Ishikawa (cell line): ENCODE measurements around the gene EDNRB.

Experiments used
- CEBPB ChIP-seq: IDR thresholded peaks from 2 replicates; pipeline ENCODE4 v1.6.1; 2012
- EGR1 ChIP-seq: IDR thresholded peaks from 2 replicates; pipeline ENCODE4 v1.6.1; 2012
- YY1 ChIP-seq: IDR thresholded peaks from 2 replicates; pipeline ENCODE4 v1.6.1; 2012; ENCODE audit warnings: low read depth
- TF ChIP-seq, protein P1 (sequence below): IDR thresholded peaks from 2 replicates; pipeline ENCODE4 v1.6.1; 2012; ENCODE audit warnings: low read depth, mild to moderate bottlenecking

DNA sequence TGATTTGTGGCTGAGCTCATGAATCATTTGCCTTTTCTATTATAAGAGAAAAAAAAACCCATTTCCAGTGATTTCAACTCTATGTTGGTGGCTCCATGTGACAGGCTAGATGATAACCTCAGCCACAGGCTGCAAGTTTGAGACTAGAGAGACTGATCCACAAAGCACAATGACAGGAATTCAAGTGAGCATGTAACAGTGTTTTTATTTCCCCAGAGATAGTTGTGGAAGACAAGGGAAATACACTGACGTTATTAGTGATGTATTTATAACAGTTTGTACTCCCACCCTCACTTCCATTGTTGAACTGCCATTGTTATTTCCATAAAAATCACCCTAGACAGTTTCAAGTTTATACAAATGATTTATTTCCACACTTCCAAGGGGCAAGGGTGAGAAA, 27.9 kb upstream of the EDNRB start:
- TF ChIP-seq EGR1 (no peak), YY1 (no peak), CEBPB (no peak)
- TF ChIP-seq, protein P1, sequence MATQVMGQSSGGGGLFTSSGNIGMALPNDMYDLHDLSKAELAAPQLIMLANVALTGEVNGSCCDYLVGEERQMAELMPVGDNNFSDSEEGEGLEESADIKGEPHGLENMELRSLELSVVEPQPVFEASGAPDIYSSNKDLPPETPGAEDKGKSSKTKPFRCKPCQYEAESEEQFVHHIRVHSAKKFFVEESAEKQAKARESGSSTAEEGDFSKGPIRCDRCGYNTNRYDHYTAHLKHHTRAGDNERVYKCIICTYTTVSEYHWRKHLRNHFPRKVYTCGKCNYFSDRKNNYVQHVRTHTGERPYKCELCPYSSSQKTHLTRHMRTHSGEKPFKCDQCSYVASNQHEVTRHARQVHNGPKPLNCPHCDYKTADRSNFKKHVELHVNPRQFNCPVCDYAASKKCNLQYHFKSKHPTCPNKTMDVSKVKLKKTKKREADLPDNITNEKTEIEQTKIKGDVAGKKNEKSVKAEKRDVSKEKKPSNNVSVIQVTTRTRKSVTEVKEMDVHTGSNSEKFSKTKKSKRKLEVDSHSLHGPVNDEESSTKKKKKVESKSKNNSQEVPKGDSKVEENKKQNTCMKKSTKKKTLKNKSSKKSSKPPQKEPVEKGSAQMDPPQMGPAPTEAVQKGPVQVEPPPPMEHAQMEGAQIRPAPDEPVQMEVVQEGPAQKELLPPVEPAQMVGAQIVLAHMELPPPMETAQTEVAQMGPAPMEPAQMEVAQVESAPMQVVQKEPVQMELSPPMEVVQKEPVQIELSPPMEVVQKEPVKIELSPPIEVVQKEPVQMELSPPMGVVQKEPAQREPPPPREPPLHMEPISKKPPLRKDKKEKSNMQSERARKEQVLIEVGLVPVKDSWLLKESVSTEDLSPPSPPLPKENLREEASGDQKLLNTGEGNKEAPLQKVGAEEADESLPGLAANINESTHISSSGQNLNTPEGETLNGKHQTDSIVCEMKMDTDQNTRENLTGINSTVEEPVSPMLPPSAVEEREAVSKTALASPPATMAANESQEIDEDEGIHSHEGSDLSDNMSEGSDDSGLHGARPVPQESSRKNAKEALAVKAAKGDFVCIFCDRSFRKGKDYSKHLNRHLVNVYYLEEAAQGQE: no peak
